Measurements from ENCODE around the gene SEMA7A.

Gene SEMA7A

GRCh38 chr15:74429781-74430400 lies 3.9 kb downstream of the SEMA7A start:
- no peaks in the 10 kb centered on the region for H3F3A ChIP-seq (ENCODE audit: insufficient read depth, low read length)
- no peak overlapping the region for H3K4me3 ChIP-seq (ENCODE audit: low read length)
- H3K9me3 ChIP-seq (replicated peaks; ENCODE audit: insufficient read depth, low read length), result no peaks in the 10 kb centered on the region
- DNase-seq, result no peak
- peaks cover 16% of the 10 kb centered on the region for H3K4me1 ChIP-seq (ENCODE audit: low read length)
- no peak overlapping the region for H3K9ac ChIP-seq (ENCODE audit: low read length)
- no peaks in the 10 kb centered on the region for H3K9me2 ChIP-seq (replicated peaks; ENCODE audit: insufficient read depth, low read length)
- no peaks in the 10 kb centered on the region for H4K20me1 ChIP-seq (ENCODE audit: insufficient read depth, low read length)
- TF ChIP-seq EZH2 (optimal IDR thresholded peaks at IDR 0.05; ENCODE audit: low read depth, low read length), result no peak
- TF ChIP-seq EZH2phosphoT487 (IDR thresholded peaks at IDR 0.05; ENCODE audit: low read length), result no peak
- TF ChIP-seq CTCF (IDR thresholded peaks at IDR 0.05; ENCODE audit: low read length), result no peak
- no peak overlapping the region for H3K27ac ChIP-seq (ENCODE audit: low read length)
- no peaks in the 10 kb centered on the region for H3K36me3 ChIP-seq (replicated peaks; ENCODE audit: insufficient read depth, low read length)
- no peaks in the 10 kb centered on the region for H3K27me3 ChIP-seq (replicated peaks; ENCODE audit: insufficient read depth, low read length)
- H3K4me2 ChIP-seq (ENCODE audit: low read depth, low read length), result no peak overlapping the region
- H2AFZ ChIP-seq (ENCODE audit: low read length), result no peak overlapping the region
- peaks cover 65% of the 10 kb centered on the region for H3K79me2 ChIP-seq (ENCODE audit: low read length)

GRCh38 chr15:74428970-74429780 lies 4.6 kb downstream of the SEMA7A start:
- Histone ChIP-seq H3K4me1 (ENCODE audit: low read length) (peaks cover 10% of the 10 kb centered on the region), H3K9ac (ENCODE audit: low read length) (no peak overlapping the region), H2AFZ (ENCODE audit: low read length) (no peak overlapping the region), H3K79me2 (ENCODE audit: low read length) (peaks cover 69% of the 10 kb centered on the region), H3K4me2 (ENCODE audit: low read depth, low read length) (no peak overlapping the region), H3F3A (ENCODE audit: insufficient read depth, low read length) (no peaks in the 10 kb centered on the region), H3K9me3 (replicated peaks; ENCODE audit: insufficient read depth, low read length) (no peaks in the 10 kb centered on the region), H3K36me3 (replicated peaks; ENCODE audit: insufficient read depth, low read length) (no peaks in the 10 kb centered on the region), H3K4me3 (ENCODE audit: low read length) (no peak overlapping the region), H3K27me3 (replicated peaks; ENCODE audit: insufficient read depth, low read length) (no peaks in the 10 kb centered on the region), H3K27ac (ENCODE audit: low read length) (no peak overlapping the region), H4K20me1 (ENCODE audit: insufficient read depth, low read length) (no peaks in the 10 kb centered on the region), H3K9me2 (replicated peaks; ENCODE audit: insufficient read depth, low read length) (no peaks in the 10 kb centered on the region)
- TF ChIP-seq EZH2phosphoT487 (IDR thresholded peaks at IDR 0.05; ENCODE audit: low read length) (no peak), EZH2 (optimal IDR thresholded peaks at IDR 0.05; ENCODE audit: low read depth, low read length) (no peak), CTCF (IDR thresholded peaks at IDR 0.05; ENCODE audit: low read length) (no peak)
- no peak for DNase-seq

- Histone ChIP-seq H3K4me2 (ENCODE audit: low read depth, low read length) (no peak overlapping the region), H3K79me2 (ENCODE audit: low read length) (peaks cover 74% of the 10 kb centered on the region), H3K36me3 (replicated peaks; ENCODE audit: insufficient read depth, low read length) (no peaks in the 10 kb centered on the region), H4K20me1 (ENCODE audit: insufficient read depth, low read length) (no peaks in the 10 kb centered on the region), H3K9ac (ENCODE audit: low read length) (no peak overlapping the region), H3K9me3 (replicated peaks; ENCODE audit: insufficient read depth, low read length) (no peaks in the 10 kb centered on the region), H3K9me2 (replicated peaks; ENCODE audit: insufficient read depth, low read length) (no peaks in the 10 kb centered on the region), H3K4me3 (ENCODE audit: low read length) (no peak overlapping the region), H3F3A (ENCODE audit: insufficient read depth, low read length) (no peaks in the 10 kb centered on the region), H3K27me3 (replicated peaks; ENCODE audit: insufficient read depth, low read length) (no peaks in the 10 kb centered on the region), H3K27ac (ENCODE audit: low read length) (no peak overlapping the region), H3K4me1 (ENCODE audit: low read length) (0 out of 2 replicates have a peak, but pooled peaks cover 8% of the 10 kb centered on the region), H2AFZ (ENCODE audit: low read length) (no peak overlapping the region)
- TF ChIP-seq EZH2 (optimal IDR thresholded peaks at IDR 0.05; ENCODE audit: low read depth, low read length) (no peak), EZH2phosphoT487 (IDR thresholded peaks at IDR 0.05; ENCODE audit: low read length) (no peak), CTCF (IDR thresholded peaks at IDR 0.05; ENCODE audit: low read length) (no peak)
- no peak for DNase-seq
Measured at GRCh38 chr15:74428442-74428787, 5.3 kb downstream of the SEMA7A start.
